ENCODE results near the gene MB21D2.

The MB21D2 gene

DNA sequence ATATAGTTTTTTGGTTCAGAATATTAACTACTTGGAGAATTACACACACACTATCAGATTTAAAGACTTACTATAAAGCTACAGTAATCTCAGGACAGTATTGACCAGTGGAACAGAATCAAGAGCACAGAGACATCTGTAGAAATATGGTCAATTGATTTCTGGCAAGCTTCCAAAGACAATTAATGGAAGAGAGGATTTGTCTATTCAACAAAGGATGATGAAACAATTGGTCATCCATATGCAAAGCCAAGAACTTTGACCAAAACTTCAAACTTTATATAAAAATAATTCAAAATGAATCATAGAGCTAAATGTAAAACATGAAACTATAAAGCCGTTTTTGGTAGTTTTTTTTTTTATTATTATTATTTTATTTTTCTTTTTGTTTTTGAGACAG is 29.8 kb upstream of the MB21D2 start:
- Histone ChIP-seq H2AFZ (ENCODE audit: low read length) (no peak overlapping the region), H3K4me1 (ENCODE audit: insufficient read depth, low read length, severe bottlenecking) (no peaks in the 10 kb centered on the region), H3K4me3 (ENCODE audit: low read depth, low read length, poor library complexity, severe bottlenecking) (no peak overlapping the region), H3K4me2 (ENCODE audit: low read length) (no peak overlapping the region), H3K79me2 (ENCODE audit: insufficient read depth, low read length) (no peaks in the 10 kb centered on the region), H3K9me2 (ENCODE audit: low read depth, low read length) (no peaks in the 10 kb centered on the region), H4K20me1 (ENCODE audit: insufficient read depth, low read length) (no peaks in the 10 kb centered on the region), H3K36me3 (ENCODE audit: insufficient read depth, low read length) (no peaks in the 10 kb centered on the region), H3F3A (ENCODE audit: insufficient read depth, low read length) (no peaks in the 10 kb centered on the region), H3K9ac (ENCODE audit: low read length) (no peak overlapping the region), H3K27ac (ENCODE audit: low read depth, low read length, poor library complexity, severe bottlenecking) (no peak overlapping the region), H3K9me3 (ENCODE audit: low read length) (no peaks in the 10 kb centered on the region), H3K27me3 (ENCODE audit: insufficient read depth, low read length) (no peaks in the 10 kb centered on the region)
- TF ChIP-seq, protein P1, sequence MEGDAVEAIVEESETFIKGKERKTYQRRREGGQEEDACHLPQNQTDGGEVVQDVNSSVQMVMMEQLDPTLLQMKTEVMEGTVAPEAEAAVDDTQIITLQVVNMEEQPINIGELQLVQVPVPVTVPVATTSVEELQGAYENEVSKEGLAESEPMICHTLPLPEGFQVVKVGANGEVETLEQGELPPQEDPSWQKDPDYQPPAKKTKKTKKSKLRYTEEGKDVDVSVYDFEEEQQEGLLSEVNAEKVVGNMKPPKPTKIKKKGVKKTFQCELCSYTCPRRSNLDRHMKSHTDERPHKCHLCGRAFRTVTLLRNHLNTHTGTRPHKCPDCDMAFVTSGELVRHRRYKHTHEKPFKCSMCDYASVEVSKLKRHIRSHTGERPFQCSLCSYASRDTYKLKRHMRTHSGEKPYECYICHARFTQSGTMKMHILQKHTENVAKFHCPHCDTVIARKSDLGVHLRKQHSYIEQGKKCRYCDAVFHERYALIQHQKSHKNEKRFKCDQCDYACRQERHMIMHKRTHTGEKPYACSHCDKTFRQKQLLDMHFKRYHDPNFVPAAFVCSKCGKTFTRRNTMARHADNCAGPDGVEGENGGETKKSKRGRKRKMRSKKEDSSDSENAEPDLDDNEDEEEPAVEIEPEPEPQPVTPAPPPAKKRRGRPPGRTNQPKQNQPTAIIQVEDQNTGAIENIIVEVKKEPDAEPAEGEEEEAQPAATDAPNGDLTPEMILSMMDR (IDR thresholded peaks at IDR 0.05; ENCODE audit: low read length) = no peak

DNA sequence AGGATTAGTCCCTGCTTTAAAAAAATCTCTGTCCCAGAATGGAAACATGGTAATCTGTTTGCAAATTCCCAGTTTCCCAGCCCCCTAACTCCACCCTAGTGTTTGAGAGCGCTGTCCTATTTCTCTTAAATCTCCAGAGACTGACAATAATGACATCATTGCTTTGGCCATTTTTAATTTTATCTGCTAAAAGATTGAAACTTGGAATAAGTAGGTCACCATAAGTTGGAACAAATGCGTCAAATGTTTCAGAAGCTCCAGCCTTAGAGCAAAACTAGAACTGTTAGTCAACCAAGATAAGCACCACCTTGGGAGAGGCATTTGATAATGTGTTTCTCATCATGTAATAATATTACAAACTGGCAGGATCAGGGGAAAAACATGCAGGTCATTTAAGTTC is 25.7 kb upstream of the MB21D2 start:
- Histone ChIP-seq H3F3A (ENCODE audit: insufficient read depth, low read length) (no peaks in the 10 kb centered on the region), H3K4me3 (ENCODE audit: low read depth, low read length, poor library complexity, severe bottlenecking) (no peak overlapping the region), H3K27me3 (ENCODE audit: insufficient read depth, low read length) (no peaks in the 10 kb centered on the region), H2AFZ (ENCODE audit: low read length) (no peak overlapping the region), H3K36me3 (ENCODE audit: insufficient read depth, low read length) (no peaks in the 10 kb centered on the region), H3K9me2 (ENCODE audit: low read depth, low read length) (no peaks in the 10 kb centered on the region), H3K4me1 (ENCODE audit: insufficient read depth, low read length, severe bottlenecking) (no peaks in the 10 kb centered on the region), H3K79me2 (ENCODE audit: insufficient read depth, low read length) (no peaks in the 10 kb centered on the region), H3K4me2 (ENCODE audit: low read length) (no peak overlapping the region), H3K9ac (ENCODE audit: low read length) (no peak overlapping the region), H3K27ac (ENCODE audit: low read depth, low read length, poor library complexity, severe bottlenecking) (no peak overlapping the region), H4K20me1 (ENCODE audit: insufficient read depth, low read length) (no peaks in the 10 kb centered on the region), H3K9me3 (ENCODE audit: low read length) (no peaks in the 10 kb centered on the region)
- TF ChIP-seq, protein P1 (IDR thresholded peaks at IDR 0.05; ENCODE audit: low read length) = no peak
- TF ChIP-seq EZH2 (IDR thresholded peaks at IDR 0.05; ENCODE audit: borderline replicate concordance, low read length) = no peak

DNA sequence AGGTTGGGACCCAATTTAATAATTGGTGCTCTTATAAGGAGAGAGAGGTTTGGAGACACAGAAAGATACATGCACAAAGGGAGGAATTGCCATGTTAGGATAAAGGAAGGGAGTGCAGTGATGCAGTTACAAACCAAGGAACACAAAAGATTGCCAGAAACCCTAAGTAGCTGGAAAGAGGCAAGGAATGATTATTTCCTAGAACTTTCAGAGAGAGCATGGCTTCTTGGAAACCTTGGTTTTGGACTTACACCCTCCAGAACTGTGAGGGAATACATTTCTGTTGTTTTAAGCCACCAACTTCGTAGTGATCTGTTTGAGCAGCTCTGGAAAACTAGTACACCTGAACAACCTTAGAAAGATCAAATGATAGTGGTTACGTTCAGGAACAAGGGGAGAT is 25.0 kb upstream of the MB21D2 start:
- Histone ChIP-seq H3F3A (ENCODE audit: insufficient read depth, low read length) (no peaks in the 10 kb centered on the region), H3K36me3 (ENCODE audit: insufficient read depth, low read length) (no peaks in the 10 kb centered on the region), H3K79me2 (ENCODE audit: insufficient read depth, low read length) (no peaks in the 10 kb centered on the region), H3K27me3 (ENCODE audit: insufficient read depth, low read length) (no peaks in the 10 kb centered on the region), H3K9ac (ENCODE audit: low read length) (no peak overlapping the region), H3K27ac (ENCODE audit: low read depth, low read length, poor library complexity, severe bottlenecking) (no peak overlapping the region), H2AFZ (ENCODE audit: low read length) (no peak overlapping the region), H4K20me1 (ENCODE audit: insufficient read depth, low read length) (no peaks in the 10 kb centered on the region), H3K4me3 (ENCODE audit: low read depth, low read length, poor library complexity, severe bottlenecking) (no peak overlapping the region), H3K9me2 (ENCODE audit: low read depth, low read length) (no peaks in the 10 kb centered on the region), H3K9me3 (ENCODE audit: low read length) (no peaks in the 10 kb centered on the region), H3K4me2 (ENCODE audit: low read length) (no peak overlapping the region), H3K4me1 (ENCODE audit: insufficient read depth, low read length, severe bottlenecking) (no peaks in the 10 kb centered on the region)
- TF ChIP-seq, protein P1 (IDR thresholded peaks at IDR 0.05; ENCODE audit: low read length) = no peak
- TF ChIP-seq EZH2 (IDR thresholded peaks at IDR 0.05; ENCODE audit: borderline replicate concordance, low read length) = no peak

Data from OCI-LY1 (cell line).